ENCODE results near the gene SYNPR. TPM values are rescaled to one million over a fixed set of nuclear protein-coding genes. Genes with fewer than 3 reads are reported as not detected.

SYNPR gene
- total RNA-seq, 1 experiment from 2014 or later = 0.17 TPM

- H3K23ac ChIP-seq (ENCODE audit: insufficient read length, low read depth, low read length) = no peak overlapping the region
- H3K79me2 ChIP-seq (ENCODE audit: insufficient read depth, low read length) = no peaks in the 10 kb centered on the region
- H3K18ac ChIP-seq (ENCODE audit: insufficient read length, low read depth, low read length) = no peak overlapping the region
- no peak overlapping the region for H2BK12ac ChIP-seq (ENCODE audit: insufficient read length, low read depth, low read length)
- no peak overlapping the region for H3K4ac ChIP-seq (ENCODE audit: low read depth, low read length)
- H3K9me3 ChIP-seq (ENCODE audit: control insufficient read depth, low read depth, low read length) = no peaks in the 10 kb centered on the region
- no peak overlapping the region for H2BK5ac ChIP-seq (ENCODE audit: insufficient read length, low read length)
- H4K20me1 ChIP-seq (ENCODE audit: control insufficient read depth, insufficient read depth, insufficient read length) = no peaks in the 10 kb centered on the region
- H4K8ac ChIP-seq (replicated peaks; ENCODE audit: insufficient read length, low read depth, low read length) = no peak overlapping the region
- H4K5ac ChIP-seq (ENCODE audit: insufficient read length, low read depth, low read length) = no peak overlapping the region
- H3K79me1 ChIP-seq (ENCODE audit: insufficient read depth, low read depth, low read length, poor library complexity, severe bottlenecking) = no peaks in the 10 kb centered on the region
- H2AK5ac ChIP-seq (ENCODE audit: insufficient read length, low read length) = no peak overlapping the region
- H2BK120ac ChIP-seq (ENCODE audit: low read depth, low read length, poor library complexity, severe bottlenecking) = no peak overlapping the region
- Mint-ChIP-seq H3K27ac (no peak overlapping the region), H3K36me3 (ENCODE audit: insufficient read depth in 1 of 3, low read depth in 3 of 3) (no peaks in the 10 kb centered on the region; a peak in 1 of 7 replicates), H3K4me3 (no peak overlapping the region; a peak in 1 of 5 replicates), H3K4me1 (peaks cover 20% of the 10 kb centered on the region in 2 experiments), H3K27me3 (ENCODE audit: low read depth) (no peaks in the 10 kb centered on the region), H3K9me3 (peaks cover 0 to 3% of the 10 kb centered on the region in 2 experiments; a peak in 2 of 5 replicates)
- TF ChIP-seq, protein P1, sequence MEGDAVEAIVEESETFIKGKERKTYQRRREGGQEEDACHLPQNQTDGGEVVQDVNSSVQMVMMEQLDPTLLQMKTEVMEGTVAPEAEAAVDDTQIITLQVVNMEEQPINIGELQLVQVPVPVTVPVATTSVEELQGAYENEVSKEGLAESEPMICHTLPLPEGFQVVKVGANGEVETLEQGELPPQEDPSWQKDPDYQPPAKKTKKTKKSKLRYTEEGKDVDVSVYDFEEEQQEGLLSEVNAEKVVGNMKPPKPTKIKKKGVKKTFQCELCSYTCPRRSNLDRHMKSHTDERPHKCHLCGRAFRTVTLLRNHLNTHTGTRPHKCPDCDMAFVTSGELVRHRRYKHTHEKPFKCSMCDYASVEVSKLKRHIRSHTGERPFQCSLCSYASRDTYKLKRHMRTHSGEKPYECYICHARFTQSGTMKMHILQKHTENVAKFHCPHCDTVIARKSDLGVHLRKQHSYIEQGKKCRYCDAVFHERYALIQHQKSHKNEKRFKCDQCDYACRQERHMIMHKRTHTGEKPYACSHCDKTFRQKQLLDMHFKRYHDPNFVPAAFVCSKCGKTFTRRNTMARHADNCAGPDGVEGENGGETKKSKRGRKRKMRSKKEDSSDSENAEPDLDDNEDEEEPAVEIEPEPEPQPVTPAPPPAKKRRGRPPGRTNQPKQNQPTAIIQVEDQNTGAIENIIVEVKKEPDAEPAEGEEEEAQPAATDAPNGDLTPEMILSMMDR (conservative IDR thresholded peaks at IDR 0.05) = no peak
- H2BK15ac ChIP-seq (ENCODE audit: low read depth, low read length) = no peak overlapping the region
- no peak overlapping the region for H3T11ph ChIP-seq (ENCODE audit: low read length)
- H4K91ac ChIP-seq (ENCODE audit: insufficient read length, low read depth, low read length) = no peak overlapping the region
- whole genome bisulfite sequencing (ENCODE audit: extremely low coverage, insufficient read length, low lambda C conversion rate) = no CpG with 5 or more reads among the region's 2 CpGs
- no peak overlapping the region for H3K56ac ChIP-seq (ENCODE audit: insufficient read length, low read depth, low read length)
- no peak overlapping the region for H3K4me2 ChIP-seq (ENCODE audit: insufficient read depth, insufficient read length, low read length)
- DNase-seq = no peak
- no peak overlapping the region for H3K27ac ChIP-seq (ENCODE audit: insufficient read length, low read depth, low read length)
- peaks cover 6% of the 10 kb centered on the region for H3K4me1 ChIP-seq (ENCODE audit: insufficient read depth, low read length)
- no peak overlapping the region for H3K14ac ChIP-seq (ENCODE audit: insufficient read depth, low read length)
- no peaks in the 10 kb centered on the region for H3K23me2 ChIP-seq (ENCODE audit: insufficient read length, low read depth, low read length, poor library complexity, severe bottlenecking)
- H3K27me3 ChIP-seq (ENCODE audit: insufficient read depth, low read length) = no peaks in the 10 kb centered on the region
- no peak overlapping the region for H3K9ac ChIP-seq (ENCODE audit: extremely low read depth, insufficient read length, low read length)
- no peak overlapping the region for H2BK20ac ChIP-seq (ENCODE audit: low read depth, low read length, poor library complexity, severe bottlenecking)
- H2AFZ ChIP-seq (ENCODE audit: low read length) = no peak overlapping the region
These were observed 46.5 kb upstream of the SYNPR start for GRCh38 chr3:63231643-63232042.

All from H9 (cell line).